ENCODE measurements around the gene TOMT.

TOMT gene, protein sequence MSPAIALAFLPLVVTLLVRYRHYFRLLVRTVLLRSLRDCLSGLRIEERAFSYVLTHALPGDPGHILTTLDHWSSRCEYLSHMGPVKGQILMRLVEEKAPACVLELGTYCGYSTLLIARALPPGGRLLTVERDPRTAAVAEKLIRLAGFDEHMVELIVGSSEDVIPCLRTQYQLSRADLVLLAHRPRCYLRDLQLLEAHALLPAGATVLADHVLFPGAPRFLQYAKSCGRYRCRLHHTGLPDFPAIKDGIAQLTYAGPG

DNA sequence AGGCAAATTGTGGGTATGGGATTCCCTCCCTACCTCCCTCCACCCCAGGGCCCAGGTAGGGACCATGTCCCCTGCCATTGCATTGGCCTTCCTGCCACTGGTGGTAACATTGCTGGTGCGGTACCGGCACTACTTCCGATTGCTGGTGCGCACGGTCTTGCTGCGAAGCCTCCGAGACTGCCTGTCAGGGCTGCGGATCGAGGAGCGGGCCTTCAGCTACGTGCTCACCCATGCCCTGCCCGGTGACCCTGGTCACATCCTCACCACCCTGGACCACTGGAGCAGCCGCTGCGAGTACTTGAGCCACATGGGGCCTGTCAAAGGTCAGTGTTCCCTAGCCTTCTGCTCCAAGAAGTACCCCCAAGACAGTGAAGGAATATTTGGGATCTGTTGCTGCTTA is at the start of gene TOMT:
Gene TOMT (plus strand): TSS at position 37 of the 400 bp plus-strand sequence. CDS start 28 bp downstream, at position 65.
- H3K4me3 ChIP-seq (ENCODE audit: insufficient read length, low read depth), result no peak within 1 kb of the TSS
- no peaks in the 10 kb centered on the region for H3K9me3 ChIP-seq (ENCODE audit: insufficient read depth, low read length)
- H3K9ac ChIP-seq (ENCODE audit: insufficient read length, low read depth), result no peak within 1 kb of the TSS
- peaks cover 49% of the 10 kb centered on the region for H3K36me3 ChIP-seq (ENCODE audit: insufficient read depth, insufficient read length, low read length)
- H3K4me1 ChIP-seq (ENCODE audit: insufficient read depth, insufficient read length), result no peaks in the 10 kb centered on the region
- DNase-seq (ENCODE audit: low read depth, low spot score), result no peak
- no peaks in the 10 kb centered on the region for H3K27me3 ChIP-seq (ENCODE audit: insufficient read depth, insufficient read length)
- TF ChIP-seq ZNF274 (IDR thresholded peaks at IDR 0.05; ENCODE audit: low read depth, low read length), result no peak
- no peak for TF ChIP-seq YY1 (IDR thresholded peaks at IDR 0.05; ENCODE audit: insufficient read depth, insufficient read length)
- TF ChIP-seq SUZ12 (IDR thresholded peaks at IDR 0.05; ENCODE audit: extremely low read depth, insufficient read depth, insufficient read length), result no peak

GRCh38 chr11:72058416-72059034 is 47.2 kb upstream of the TOMT start:
- DNase-seq (ENCODE audit: low read depth, low spot score), result no peak
- Histone ChIP-seq H3K4me3 (ENCODE audit: insufficient read length, low read depth) (no peak overlapping the region), H3K9me3 (ENCODE audit: insufficient read depth, low read length) (no peaks in the 10 kb centered on the region), H3K27me3 (ENCODE audit: insufficient read depth, insufficient read length) (no peaks in the 10 kb centered on the region), H3K4me1 (ENCODE audit: insufficient read depth, insufficient read length) (no peaks in the 10 kb centered on the region), H3K9ac (ENCODE audit: insufficient read length, low read depth) (no peak overlapping the region), H3K36me3 (ENCODE audit: insufficient read depth, insufficient read length, low read length) (peaks cover 15% of the 10 kb centered on the region)
- TF ChIP-seq ZNF274 (IDR thresholded peaks at IDR 0.05; ENCODE audit: low read depth, low read length) (no peak), SUZ12 (IDR thresholded peaks at IDR 0.05; ENCODE audit: extremely low read depth, insufficient read depth, insufficient read length) (no peak), YY1 (IDR thresholded peaks at IDR 0.05; ENCODE audit: insufficient read depth, insufficient read length) (no peak)

GRCh38 chr11:72061739-72062396 is 43.9 kb upstream of the TOMT start:
- no peak for TF ChIP-seq ZNF274 (IDR thresholded peaks at IDR 0.05; ENCODE audit: low read depth, low read length)
- TF ChIP-seq SUZ12 (IDR thresholded peaks at IDR 0.05; ENCODE audit: extremely low read depth, insufficient read depth, insufficient read length), result no peak
- TF ChIP-seq YY1 (IDR thresholded peaks at IDR 0.05; ENCODE audit: insufficient read depth, insufficient read length), result no peak
- Histone ChIP-seq H3K27me3 (ENCODE audit: insufficient read depth, insufficient read length) (no peaks in the 10 kb centered on the region), H3K4me1 (ENCODE audit: insufficient read depth, insufficient read length) (no peaks in the 10 kb centered on the region), H3K36me3 (ENCODE audit: insufficient read depth, insufficient read length, low read length) (peaks cover 12% of the 10 kb centered on the region), H3K4me3 (ENCODE audit: insufficient read length, low read depth) (no peak overlapping the region), H3K9ac (ENCODE audit: insufficient read length, low read depth) (no peak overlapping the region), H3K9me3 (ENCODE audit: insufficient read depth, low read length) (no peaks in the 10 kb centered on the region)
- DNase-seq (ENCODE audit: low read depth, low spot score), result no peak

DNA sequence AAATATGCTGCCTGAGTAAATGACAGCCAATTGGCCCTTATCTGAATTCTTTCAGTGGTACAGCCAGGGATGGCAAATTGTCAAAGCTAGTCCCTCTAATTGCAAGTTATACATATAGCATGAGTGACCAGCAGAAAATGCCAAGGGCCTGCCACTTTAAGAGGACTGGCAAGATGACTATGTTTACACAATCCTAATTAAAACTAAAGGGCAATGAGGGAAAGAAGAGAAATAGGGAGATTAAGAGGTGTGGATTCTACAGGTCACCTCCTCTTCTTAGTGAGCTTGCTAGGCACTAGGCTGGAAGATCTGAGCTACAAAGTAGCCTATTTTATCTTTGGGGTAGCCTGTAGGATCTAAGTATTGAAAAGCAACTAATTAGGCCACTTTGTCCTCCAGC is 38.9 kb upstream of the TOMT start:
- Histone ChIP-seq H3K36me3 (ENCODE audit: insufficient read depth, insufficient read length, low read length) (peaks cover 20% of the 10 kb centered on the region), H3K4me3 (ENCODE audit: insufficient read length, low read depth) (no peak overlapping the region), H3K9ac (ENCODE audit: insufficient read length, low read depth) (no peak overlapping the region), H3K9me3 (ENCODE audit: insufficient read depth, low read length) (no peaks in the 10 kb centered on the region), H3K4me1 (ENCODE audit: insufficient read depth, insufficient read length) (peaks cover 3% of the 10 kb centered on the region), H3K27me3 (ENCODE audit: insufficient read depth, insufficient read length) (no peaks in the 10 kb centered on the region)
- no peak for DNase-seq (ENCODE audit: low read depth, low spot score)
- TF ChIP-seq SUZ12 (IDR thresholded peaks at IDR 0.05; ENCODE audit: extremely low read depth, insufficient read depth, insufficient read length) (no peak), YY1 (IDR thresholded peaks at IDR 0.05; ENCODE audit: insufficient read depth, insufficient read length) (no peak), ZNF274 (IDR thresholded peaks at IDR 0.05; ENCODE audit: low read depth, low read length) (no peak)

GRCh38 chr11:72067266-72067665 is 38.5 kb upstream of the TOMT start:
- H3K27me3 ChIP-seq (ENCODE audit: insufficient read depth, insufficient read length), result no peaks in the 10 kb centered on the region
- H3K9ac ChIP-seq (ENCODE audit: insufficient read length, low read depth), result no peak overlapping the region
- peaks cover 16% of the 10 kb centered on the region for H3K36me3 ChIP-seq (ENCODE audit: insufficient read depth, insufficient read length, low read length)
- DNase-seq (ENCODE audit: low read depth, low spot score), result no peak
- H3K9me3 ChIP-seq (ENCODE audit: insufficient read depth, low read length), result no peaks in the 10 kb centered on the region
- H3K4me1 ChIP-seq (ENCODE audit: insufficient read depth, insufficient read length), result peaks cover 4% of the 10 kb centered on the region
- TF ChIP-seq YY1 (IDR thresholded peaks at IDR 0.05; ENCODE audit: insufficient read depth, insufficient read length) (no peak), ZNF274 (IDR thresholded peaks at IDR 0.05; ENCODE audit: low read depth, low read length) (no peak), SUZ12 (IDR thresholded peaks at IDR 0.05; ENCODE audit: extremely low read depth, insufficient read depth, insufficient read length) (no peak)
- H3K4me3 ChIP-seq (ENCODE audit: insufficient read length, low read depth), result no peak overlapping the region

GRCh38 chr11:72067676-72068075 is 38.0 kb upstream of the TOMT start:
- Histone ChIP-seq H3K9me3 (ENCODE audit: insufficient read depth, low read length) (no peaks in the 10 kb centered on the region), H3K36me3 (ENCODE audit: insufficient read depth, insufficient read length, low read length) (peaks cover 15% of the 10 kb centered on the region), H3K4me3 (ENCODE audit: insufficient read length, low read depth) (no peak overlapping the region), H3K9ac (ENCODE audit: insufficient read length, low read depth) (no peak overlapping the region), H3K4me1 (ENCODE audit: insufficient read depth, insufficient read length) (peaks cover 4% of the 10 kb centered on the region), H3K27me3 (ENCODE audit: insufficient read depth, insufficient read length) (no peaks in the 10 kb centered on the region)
- TF ChIP-seq SUZ12 (IDR thresholded peaks at IDR 0.05; ENCODE audit: extremely low read depth, insufficient read depth, insufficient read length) (no peak), YY1 (IDR thresholded peaks at IDR 0.05; ENCODE audit: insufficient read depth, insufficient read length) (no peak), ZNF274 (IDR thresholded peaks at IDR 0.05; ENCODE audit: low read depth, low read length) (no peak)
- no peak for DNase-seq (ENCODE audit: low read depth, low spot score)

DNA sequence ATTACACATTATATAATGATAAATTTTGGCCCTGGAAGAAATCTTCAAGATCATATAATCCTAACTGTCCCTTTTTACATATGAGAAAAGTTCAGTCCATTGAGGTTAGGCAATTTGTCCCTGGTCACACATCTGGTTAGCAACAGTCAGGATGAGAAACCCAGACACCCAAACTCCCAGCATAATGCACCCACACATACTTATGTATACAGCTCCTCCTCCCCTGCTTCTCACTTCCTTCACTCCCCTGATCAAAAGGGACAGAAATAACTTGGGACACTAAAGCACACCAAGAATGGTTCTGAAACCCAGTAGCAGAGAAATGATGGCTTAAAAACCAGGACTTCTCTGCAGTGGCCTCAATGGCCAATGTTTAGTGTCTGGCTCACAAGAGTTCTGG is 36.5 kb upstream of the TOMT start:
- no peak for TF ChIP-seq YY1 (IDR thresholded peaks at IDR 0.05; ENCODE audit: insufficient read depth, insufficient read length)
- TF ChIP-seq SUZ12 (IDR thresholded peaks at IDR 0.05; ENCODE audit: extremely low read depth, insufficient read depth, insufficient read length), result no peak
- no peak for TF ChIP-seq ZNF274 (IDR thresholded peaks at IDR 0.05; ENCODE audit: low read depth, low read length)
- Histone ChIP-seq H3K4me3 (ENCODE audit: insufficient read length, low read depth) (no peak overlapping the region), H3K4me1 (ENCODE audit: insufficient read depth, insufficient read length) (peaks cover 4% of the 10 kb centered on the region), H3K9ac (ENCODE audit: insufficient read length, low read depth) (no peak overlapping the region), H3K27me3 (ENCODE audit: insufficient read depth, insufficient read length) (no peaks in the 10 kb centered on the region), H3K36me3 (ENCODE audit: insufficient read depth, insufficient read length, low read length) (peaks cover 13% of the 10 kb centered on the region), H3K9me3 (ENCODE audit: insufficient read depth, low read length) (no peaks in the 10 kb centered on the region)
- DNase-seq (ENCODE audit: low read depth, low spot score), result no peak

Measured in NT2/D1 (cell line).